Karpas-422 (cell line): ENCODE results near the gene TNFRSF18. TPM values are rescaled to one million over a fixed set of nuclear protein-coding genes. Genes with fewer than 3 reads are reported as not detected.

Experiments used
- DNase-seq: peaks from one replicate; pipeline ENCODE4 v3.0.0-alpha.2; 2015
- H2AFZ ChIP-seq: fragments of 200-600 bp; sonication (generic); 2 replicates; pipeline ENCODE4 v1.6.1; 2014; ENCODE audit warnings: antibody characterized with exemption, low read length, mixed read lengths
- H3K27ac ChIP-seq: fragments of 200-600 bp; sonication (generic); 2 replicates; pipeline ENCODE4 v1.5.1; 2014; ENCODE audit warnings: mild to moderate bottlenecking, low read length, moderate library complexity
- H3K27me3 ChIP-seq: fragments of 200-600 bp; sonication (generic); 2 replicates; pipeline ENCODE4 v1.6.1; 2014; ENCODE audit warnings: low read length, mixed read lengths
- H3K36me3 ChIP-seq: fragments of 200-600 bp; sonication (generic); 2 replicates; pipeline ENCODE4 v1.6.1; 2014; ENCODE audit warnings: low read length, mixed read lengths; ENCODE audit not compliant: insufficient read depth
- H3K4me1 ChIP-seq: fragments of 200-600 bp; sonication (generic); 2 replicates; pipeline ENCODE4 v1.6.1; 2014; ENCODE audit warnings: mild to moderate bottlenecking, low read length, mixed read lengths
- H3K4me2 ChIP-seq: fragments of 200-600 bp; sonication (generic); 2 replicates; pipeline ENCODE4 v1.6.1; 2014; ENCODE audit warnings: low read length, low read depth, mild to moderate bottlenecking; ENCODE audit not compliant: poor library complexity, severe bottlenecking
- H3K4me3 ChIP-seq: fragments of 200-600 bp; sonication (generic); 2 replicates; pipeline ENCODE4 v1.5.1; 2014; ENCODE audit warnings: mild to moderate bottlenecking, antibody characterized with exemption, low read length, mixed read lengths
- H3K79me2 ChIP-seq: fragments of 200-600 bp; sonication (generic); 2 replicates; pipeline ENCODE4 v1.6.1; 2014; ENCODE audit warnings: mild to moderate bottlenecking, low read length, mixed read lengths
- H3K9ac ChIP-seq: fragments of 200-600 bp; sonication (generic); 2 replicates; pipeline ENCODE4 v1.6.0; 2014; ENCODE audit warnings: low read length
- H3K9me2 ChIP-seq: fragments of 200-600 bp; sonication (generic), shearing (Covaris generic); replicated peaks from 2 replicates; pipeline ENCODE4 v1.6.0; 2014; ENCODE audit warnings: mild to moderate bottlenecking, low read length, moderate library complexity; ENCODE audit not compliant: insufficient read depth
- H3K9me3 ChIP-seq: fragments of 300-700, 200-600 bp; sonication (generic); 2 replicates; pipeline ENCODE4 v1.6.1; 2014; ENCODE audit warnings: low read length, mixed read lengths
- H4K20me1 ChIP-seq: fragments of 200-600 bp; sonication (generic); 2 replicates; pipeline ENCODE4 v1.6.1; 2014; ENCODE audit warnings: mild to moderate bottlenecking, antibody characterized with exemption, low read length, low read depth; ENCODE audit not compliant: insufficient read depth
- total RNA-seq: library from RNA; depleted of rRNA; stranded (reverse); fragments of >200 nt; shearing (Covaris generic); gene quantifications from 2 replicates; pipeline ENCODE4 v1.2.3, GENCODE V29; 2014; ENCODE audit warnings: low replicate concordance

The TNFRSF18 gene
- total RNA-seq, 1 experiment from 2014 or later: 0.30 TPM

DNA sequence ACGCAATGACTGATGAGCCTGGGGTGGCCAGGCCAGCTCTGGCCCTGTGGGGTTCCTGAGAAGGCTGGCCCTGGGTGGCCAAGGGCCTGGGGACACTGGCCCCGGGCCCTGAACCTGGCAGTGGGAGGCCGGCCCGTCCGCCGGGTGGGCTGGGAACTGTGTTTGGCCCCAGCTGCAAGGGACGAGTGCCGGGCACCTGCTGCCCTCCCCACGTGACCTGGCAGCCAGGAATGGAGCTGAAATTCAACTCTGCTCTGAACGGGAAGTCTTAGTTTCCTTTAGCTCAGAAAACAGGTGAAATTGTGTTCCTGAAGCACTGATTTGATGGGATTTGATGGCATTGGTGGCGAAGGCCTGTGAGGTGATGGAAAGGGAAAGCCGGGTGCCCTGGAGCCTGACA is 40.9 kb downstream of the TNFRSF18 start:
- no peak overlapping the region for H2AFZ ChIP-seq
- peaks cover 7% of the 10 kb centered on the region for H3K4me1 ChIP-seq
- H4K20me1 ChIP-seq: no peaks in the 10 kb centered on the region
- no peaks in the 10 kb centered on the region for H3K9me3 ChIP-seq
- H3K27me3 ChIP-seq: no peaks in the 10 kb centered on the region
- no peak overlapping the region for H3K9ac ChIP-seq
- no peak overlapping the region for H3K4me2 ChIP-seq
- no peaks in the 10 kb centered on the region for H3K9me2 ChIP-seq
- no peaks in the 10 kb centered on the region for H3K79me2 ChIP-seq
- no peak for DNase-seq
- H3K4me3 ChIP-seq: no peak overlapping the region
- no peaks in the 10 kb centered on the region for H3K36me3 ChIP-seq
- no peak overlapping the region for H3K27ac ChIP-seq

DNA sequence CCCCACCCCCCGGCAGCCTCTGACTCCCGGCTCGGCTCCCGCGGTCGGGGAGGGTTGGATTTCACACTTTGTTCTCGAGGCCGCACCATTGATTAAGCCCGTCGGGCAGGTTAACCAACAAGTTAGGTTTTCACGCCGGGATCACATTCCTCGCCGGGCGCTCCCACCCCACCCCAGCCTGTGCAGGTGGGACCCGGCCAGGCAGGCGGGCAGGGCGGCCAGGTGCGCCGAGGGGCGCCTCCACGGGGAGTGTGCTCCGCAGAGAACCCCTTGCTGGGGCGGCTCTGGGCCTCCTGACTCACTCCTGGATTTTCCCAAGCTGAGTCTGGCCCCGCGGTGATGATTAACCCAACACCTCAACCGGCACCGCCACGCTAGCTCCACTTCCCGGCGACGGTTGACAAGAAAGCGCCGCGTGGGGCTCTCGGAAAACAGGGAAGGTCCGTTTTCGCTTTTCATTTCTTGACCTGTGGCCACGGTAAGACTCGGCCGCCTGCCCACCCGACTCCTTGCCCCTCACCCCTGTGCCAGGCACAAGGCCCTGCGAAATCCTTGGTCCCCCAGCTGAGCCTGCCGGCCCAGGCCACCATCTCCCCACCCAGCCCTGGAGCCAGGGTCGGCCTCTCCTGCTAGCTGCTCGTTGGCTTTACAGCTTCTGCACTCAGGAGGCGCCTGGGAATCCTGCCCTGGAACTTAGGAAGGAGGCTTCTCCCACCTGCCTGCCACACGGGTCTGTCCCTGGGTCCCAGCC is 41.5 kb downstream of the TNFRSF18 start:
- Histone ChIP-seq H3K36me3 (no peaks in the 10 kb centered on the region), H3K27ac (no peak overlapping the region), H3K79me2 (no peaks in the 10 kb centered on the region), H3K9me3 (no peaks in the 10 kb centered on the region), H3K9ac (no peak overlapping the region), H3K27me3 (no peaks in the 10 kb centered on the region), H3K4me3 (no peak overlapping the region), H3K9me2 (no peaks in the 10 kb centered on the region), H4K20me1 (no peaks in the 10 kb centered on the region), H3K4me2 (no peak overlapping the region), H3K4me1 (peaks cover 7% of the 10 kb centered on the region), H2AFZ (no peak overlapping the region)
- no peak for DNase-seq

GRCh38 chr1:1164361-1164700 is 42.1 kb downstream of the TNFRSF18 start:
- Histone ChIP-seq H3K27me3 (no peaks in the 10 kb centered on the region), H3K9me2 (no peaks in the 10 kb centered on the region), H3K79me2 (no peaks in the 10 kb centered on the region), H3K36me3 (no peaks in the 10 kb centered on the region), H2AFZ (no peak overlapping the region), H4K20me1 (no peaks in the 10 kb centered on the region), H3K4me3 (no peak overlapping the region), H3K4me1 (peaks cover 7% of the 10 kb centered on the region), H3K9me3 (no peaks in the 10 kb centered on the region), H3K27ac (no peak overlapping the region), H3K9ac (no peak overlapping the region), H3K4me2 (no peak overlapping the region)
- DNase-seq: no peak

DNA sequence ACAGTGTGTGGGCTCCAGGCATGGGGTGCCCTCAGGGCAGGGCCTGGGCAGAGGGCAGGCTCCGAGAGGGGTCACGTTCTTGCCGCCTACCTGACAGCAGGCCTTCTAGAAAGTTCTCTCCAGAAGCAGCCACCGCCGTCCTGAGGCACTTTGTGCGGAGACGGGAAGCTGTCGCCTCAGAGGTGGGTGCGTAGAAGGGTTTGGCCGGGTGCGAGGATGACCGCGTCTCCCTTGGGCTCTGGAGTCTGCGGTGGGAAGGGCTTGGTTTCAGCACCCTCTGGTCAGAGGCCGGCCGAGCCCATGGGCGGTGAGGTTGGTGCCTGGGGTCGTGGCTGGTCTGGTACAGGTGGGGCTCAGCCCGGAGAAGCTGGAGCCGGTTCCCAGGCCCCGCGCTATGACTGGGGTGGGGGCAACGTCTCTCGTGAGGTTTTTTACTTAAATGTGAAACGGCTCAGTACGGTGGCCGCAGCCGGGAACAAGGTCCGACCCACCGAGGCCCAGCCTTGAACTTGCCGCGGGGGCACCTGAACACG is 42.8 kb downstream of the TNFRSF18 start:
- Histone ChIP-seq H3K9me3 (no peaks in the 10 kb centered on the region), H3K9me2 (no peaks in the 10 kb centered on the region), H3K4me2 (no peak overlapping the region), H3K27ac (no peak overlapping the region), H3K9ac (no peak overlapping the region), H4K20me1 (no peaks in the 10 kb centered on the region), H3K36me3 (no peaks in the 10 kb centered on the region), H3K4me1 (peaks cover 7% of the 10 kb centered on the region), H3K27me3 (no peaks in the 10 kb centered on the region), H3K79me2 (no peaks in the 10 kb centered on the region), H3K4me3 (no peak overlapping the region), H2AFZ (no peak overlapping the region)
- no peak for DNase-seq

DNA sequence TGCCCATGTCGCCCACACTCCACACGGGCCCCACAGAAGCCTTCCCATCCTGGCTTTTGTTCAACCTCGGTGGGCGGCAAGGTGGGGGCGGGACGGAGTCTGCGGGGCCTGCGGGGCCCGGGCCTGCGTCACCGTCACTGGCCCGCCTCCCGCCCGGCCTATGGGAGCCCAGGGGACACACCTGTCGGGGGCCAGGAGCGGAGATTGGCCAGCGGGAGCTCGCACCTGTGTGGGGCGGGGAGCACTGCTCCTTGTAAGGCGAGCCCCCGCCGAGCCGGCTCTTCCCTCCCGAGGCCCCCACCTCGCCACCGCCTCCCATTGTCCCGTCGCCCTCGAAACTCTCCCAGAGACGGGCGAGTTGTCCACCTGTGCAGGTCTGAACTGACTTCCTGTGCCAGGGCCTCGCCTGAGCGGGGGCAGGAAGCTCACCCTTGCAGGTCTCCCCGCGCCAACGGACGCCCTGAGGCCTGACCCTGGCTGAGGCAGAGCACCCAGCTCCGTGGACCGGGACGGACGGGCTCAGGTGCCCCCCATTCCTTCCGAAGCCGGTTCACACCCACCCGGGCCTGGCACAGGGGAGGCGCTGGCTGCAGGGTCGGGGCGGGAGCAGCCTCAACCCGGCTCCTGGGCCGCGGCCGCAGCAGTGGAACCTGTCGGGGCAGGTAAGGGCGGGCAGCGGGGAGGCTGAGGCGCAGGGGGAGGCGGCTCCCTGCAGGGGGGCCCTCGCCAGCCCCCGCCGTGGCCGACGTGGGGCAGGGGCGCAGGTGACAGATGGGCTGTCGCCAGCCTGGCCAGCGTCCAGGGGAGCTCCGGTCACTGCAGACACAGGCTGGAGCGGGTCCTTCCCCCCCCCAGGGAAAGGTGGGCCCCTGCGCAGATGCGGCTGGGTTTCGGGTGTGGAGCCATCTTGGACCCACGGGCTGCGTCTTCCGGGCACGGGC is 43.5 kb downstream of the TNFRSF18 start:
- H3K79me2 ChIP-seq: no peaks in the 10 kb centered on the region
- no peak overlapping the region for H3K4me2 ChIP-seq
- H3K9me2 ChIP-seq: no peaks in the 10 kb centered on the region
- no peaks in the 10 kb centered on the region for H3K27me3 ChIP-seq
- no peaks in the 10 kb centered on the region for H3K36me3 ChIP-seq
- H2AFZ ChIP-seq: no peak overlapping the region
- DNase-seq: no peak
- H3K4me3 ChIP-seq: no peak overlapping the region
- H4K20me1 ChIP-seq: no peaks in the 10 kb centered on the region
- H3K27ac ChIP-seq: no peak overlapping the region
- H3K9ac ChIP-seq: no peak overlapping the region
- peaks cover 13% of the 10 kb centered on the region for H3K4me1 ChIP-seq
- H3K9me3 ChIP-seq: no peaks in the 10 kb centered on the region

DNA sequence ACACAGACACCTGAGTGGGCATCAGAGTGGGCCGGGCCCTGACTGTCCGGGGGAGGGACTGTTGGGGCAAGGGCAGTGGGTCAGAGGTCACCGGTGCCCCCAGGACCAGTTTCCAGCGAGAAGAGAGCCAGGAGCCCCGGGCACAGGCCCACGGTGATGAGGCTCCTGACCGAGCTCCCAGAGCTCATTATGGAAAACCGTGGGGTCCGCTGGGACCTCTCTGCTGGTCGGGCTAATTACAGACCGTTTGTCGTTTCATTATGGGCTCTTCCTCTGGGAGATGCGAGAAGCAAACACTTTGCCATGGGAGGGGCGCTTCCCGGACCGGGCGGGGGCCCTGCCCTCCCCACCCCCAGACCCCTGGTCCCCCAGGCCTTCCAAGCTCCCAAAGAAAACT is 44.7 kb downstream of the TNFRSF18 start:
- no peak overlapping the region for H3K27ac ChIP-seq
- no peak overlapping the region for H3K4me2 ChIP-seq
- no peaks in the 10 kb centered on the region for H4K20me1 ChIP-seq
- H3K4me1 ChIP-seq: peaks cover 18% of the 10 kb centered on the region
- no peaks in the 10 kb centered on the region for H3K36me3 ChIP-seq
- H3K4me3 ChIP-seq: no peak overlapping the region
- no peak overlapping the region for H2AFZ ChIP-seq
- no peaks in the 10 kb centered on the region for H3K79me2 ChIP-seq
- H3K27me3 ChIP-seq: no peaks in the 10 kb centered on the region
- H3K9ac ChIP-seq: no peak overlapping the region
- no peaks in the 10 kb centered on the region for H3K9me3 ChIP-seq
- H3K9me2 ChIP-seq: no peaks in the 10 kb centered on the region
- DNase-seq: no peak

DNA sequence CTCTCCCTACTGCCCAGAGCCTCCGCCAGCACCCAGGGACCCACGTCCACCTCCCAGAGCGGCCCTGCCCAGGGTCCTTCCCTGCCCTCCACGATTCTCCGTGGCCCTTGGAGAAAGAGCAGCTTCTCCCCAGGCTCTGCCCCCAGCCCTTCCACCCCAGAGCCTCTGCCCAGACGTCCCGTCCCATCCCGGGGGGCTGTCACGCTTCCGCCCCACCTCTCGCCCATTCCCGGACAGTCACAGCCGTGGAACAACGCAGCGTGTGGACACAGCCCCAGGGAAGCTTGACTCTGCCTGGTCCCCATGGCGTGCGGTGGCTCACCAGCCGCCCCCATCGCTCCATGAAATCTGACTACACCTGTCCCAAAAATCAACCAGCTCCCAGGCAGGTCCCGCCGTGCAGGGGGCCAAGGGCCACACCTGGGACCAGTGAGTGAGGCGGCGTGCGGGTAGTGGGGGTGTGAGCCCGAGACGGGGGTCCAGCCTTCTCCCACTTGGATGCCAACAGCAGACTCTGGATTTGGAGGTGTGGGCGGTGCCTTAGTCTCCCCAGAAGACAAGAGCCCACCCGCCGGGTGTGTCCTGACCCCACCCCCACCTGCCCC is 45.2 kb downstream of the TNFRSF18 start:
- Histone ChIP-seq H4K20me1 (no peaks in the 10 kb centered on the region), H3K9me3 (no peaks in the 10 kb centered on the region), H3K4me2 (no peak overlapping the region), H3K79me2 (no peaks in the 10 kb centered on the region), H3K9ac (no peak overlapping the region), H3K4me3 (no peak overlapping the region), H3K27ac (no peak overlapping the region), H3K9me2 (no peaks in the 10 kb centered on the region), H3K36me3 (no peaks in the 10 kb centered on the region), H2AFZ (no peak overlapping the region), H3K4me1 (peaks cover 18% of the 10 kb centered on the region), H3K27me3 (no peaks in the 10 kb centered on the region)
- DNase-seq: no peak
